NOMO-1 (cell line): ENCODE results near the gene RPL39L.
"Not testable (repeated sequence)": the region's sequence is repeated elsewhere in the genome, so short reads cannot be mapped to it uniquely, and the experiment has no call there.

Experiments used
- DNase-seq, 2 experiments: peaks; one replicate each; lab custom pipeline; 2025; ENCODE audit not compliant: unreplicated experiment in 2 of 2; lab: John Stamatoyannopoulos, UW

Gene RPL39L

DNA sequence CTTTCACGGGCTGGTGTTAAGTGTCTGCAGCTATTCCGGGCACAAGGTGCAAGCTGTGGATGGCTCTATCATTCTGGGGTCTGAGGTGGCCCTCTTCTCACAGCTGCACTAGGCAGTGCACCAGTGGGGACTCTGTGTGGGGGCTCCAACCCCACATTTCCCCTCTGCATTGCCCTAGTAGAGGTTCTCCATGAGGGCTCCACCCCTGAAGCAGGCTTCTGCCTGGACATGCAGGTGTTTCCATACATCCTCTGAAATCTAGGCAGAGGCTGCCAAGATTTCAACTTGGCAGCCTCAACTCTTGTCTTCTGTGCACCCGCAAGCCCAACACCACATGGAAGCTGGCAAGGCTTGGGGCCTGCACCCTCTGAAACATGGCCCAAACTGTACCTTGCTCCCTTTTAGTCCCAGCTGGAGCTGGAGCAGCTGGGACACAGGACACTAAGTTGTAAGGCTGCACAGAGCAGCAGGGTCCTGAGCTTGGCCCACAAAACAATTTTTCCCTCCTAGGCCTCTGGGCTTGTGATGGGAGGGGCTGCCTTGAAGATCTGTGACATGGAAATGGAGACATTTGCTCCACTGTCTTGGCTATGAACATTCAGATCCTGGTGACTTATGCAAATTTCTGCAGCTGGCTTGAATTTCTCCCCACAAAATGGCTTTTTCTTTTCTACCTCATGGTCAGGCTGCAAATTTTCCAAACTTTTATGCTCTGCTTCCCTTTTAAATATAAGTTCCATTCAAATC, 6.0 kb upstream of the RPL39L start:
- DNase-seq = no peak

DNA sequence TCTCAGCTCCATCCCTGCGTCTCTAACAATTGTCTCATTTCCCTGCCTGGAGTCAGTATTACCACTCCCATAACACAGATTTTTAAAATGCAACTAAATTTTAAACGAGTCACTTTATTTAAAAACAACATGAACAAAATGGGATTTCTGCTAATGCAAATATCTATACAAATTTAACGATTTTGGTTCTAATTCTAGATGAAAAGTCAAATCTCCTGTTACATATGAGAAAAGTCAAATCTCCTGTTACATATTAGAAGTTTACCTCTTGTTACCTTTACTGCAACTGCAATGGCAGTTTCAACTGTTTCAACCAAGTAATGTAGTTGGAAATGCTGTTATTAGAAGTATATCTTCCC, 578 bp upstream of the RPL39L start:
- DNase-seq = no peak

DNA sequence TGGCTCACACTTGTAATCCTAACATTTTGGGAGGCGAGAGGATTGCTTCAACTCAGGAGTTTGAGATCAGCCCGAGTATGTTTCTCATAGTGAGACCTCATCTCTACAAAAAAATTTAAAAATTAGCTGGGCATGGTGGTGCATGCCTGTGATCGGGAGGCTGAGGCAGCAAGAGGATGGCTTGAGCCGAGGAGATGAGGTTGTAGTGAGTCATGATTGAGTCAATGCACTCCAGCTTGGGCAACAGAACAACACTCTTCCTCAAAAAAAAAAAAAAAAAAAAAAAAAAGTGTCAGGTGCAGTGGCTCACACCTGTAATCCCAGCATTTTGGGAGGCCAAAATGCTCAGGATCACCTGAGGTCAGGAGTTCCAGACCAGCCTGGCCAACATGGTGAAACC, 2.4 kb downstream of the RPL39L start:
- peak in 1 of 2 experiments; percentile 17 for DNase-seq

DNA sequence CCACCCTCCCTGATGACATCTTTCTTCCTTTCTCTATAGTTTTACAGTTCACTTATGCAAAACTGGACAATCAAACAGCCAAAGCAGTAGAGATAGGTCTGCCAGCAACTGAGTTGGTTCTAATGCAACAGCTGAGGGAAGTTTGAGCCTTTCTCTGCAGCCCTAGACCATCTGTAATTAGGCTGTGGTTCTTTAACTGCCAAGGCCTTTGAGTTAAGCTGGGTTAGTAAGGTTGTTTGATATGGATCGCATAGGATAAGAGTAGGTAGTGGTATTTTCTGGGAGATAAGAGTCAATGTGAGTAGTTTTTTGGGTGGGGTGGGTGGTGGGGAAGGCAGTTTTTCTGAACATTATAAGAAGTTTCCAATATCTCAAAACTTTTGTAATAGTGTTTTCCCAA, 3.0 kb downstream of the RPL39L start:
- no peak for DNase-seq

DNA sequence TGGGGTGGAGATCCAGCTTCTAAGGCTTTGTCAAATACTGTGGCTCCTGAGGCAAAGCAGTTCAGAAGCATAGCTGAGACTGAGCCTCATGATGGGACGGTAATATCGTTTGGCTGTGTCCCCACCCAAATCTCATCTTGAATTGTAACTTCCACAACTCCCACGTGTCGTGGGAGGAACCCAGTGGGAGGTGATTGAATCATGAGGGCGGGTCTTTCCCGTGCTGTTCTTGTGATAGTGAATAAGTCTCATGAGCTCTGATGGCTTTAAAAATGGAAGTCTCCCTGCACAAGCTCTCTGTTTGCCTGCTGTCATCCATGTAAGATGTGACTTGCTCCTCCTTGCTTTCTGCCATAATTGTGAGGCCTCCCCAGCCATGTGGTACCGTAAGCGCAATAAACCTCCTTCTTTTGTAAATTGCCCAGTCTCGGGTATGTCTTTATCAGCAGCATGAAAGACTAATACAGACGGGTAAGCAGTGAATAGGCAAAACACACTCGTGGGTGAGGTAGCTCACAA, 4.1 kb downstream of the RPL39L start:
- not testable (repeated sequence) for DNase-seq

DNA sequence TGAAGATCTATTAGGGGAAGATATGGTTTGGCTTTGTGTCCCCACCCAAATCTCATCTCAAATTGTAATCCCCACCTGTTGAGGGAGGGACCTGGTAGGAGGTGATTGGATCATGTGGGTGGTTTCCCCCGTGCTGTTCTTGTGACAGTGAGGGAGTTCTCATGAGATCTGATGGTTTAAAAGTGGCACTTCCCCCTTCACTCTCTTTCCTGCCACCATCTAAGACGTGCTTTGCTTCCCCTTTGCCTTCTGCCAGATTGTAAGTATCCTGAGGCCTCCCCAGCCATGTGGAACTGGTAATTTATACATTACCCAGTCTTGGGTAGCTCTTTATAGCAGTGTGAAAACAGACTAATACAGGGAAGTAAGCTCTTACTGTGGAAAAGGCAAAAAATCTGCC, 6.1 kb downstream of the RPL39L start:
- not testable (repeated sequence) for DNase-seq

DNA sequence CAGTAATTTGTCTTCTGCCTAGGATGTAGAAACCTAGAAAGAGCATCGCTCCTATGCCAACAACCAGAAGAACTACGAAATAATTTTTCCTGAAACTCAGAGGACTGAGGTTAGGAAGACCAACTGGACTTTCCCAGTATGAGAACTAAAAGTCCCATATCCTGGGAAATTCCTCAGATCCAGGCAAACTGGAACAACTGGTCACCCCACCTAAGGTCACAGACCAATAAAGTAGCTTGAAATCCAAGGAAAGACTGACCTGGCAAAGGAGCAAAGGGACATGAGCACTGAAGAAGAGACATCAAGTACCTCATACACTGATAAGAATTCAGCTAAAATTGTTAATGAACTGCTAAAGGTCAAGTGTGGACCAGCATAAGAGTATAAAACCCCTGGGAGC, 6.6 kb downstream of the RPL39L start:
- DNase-seq = no peak

DNA sequence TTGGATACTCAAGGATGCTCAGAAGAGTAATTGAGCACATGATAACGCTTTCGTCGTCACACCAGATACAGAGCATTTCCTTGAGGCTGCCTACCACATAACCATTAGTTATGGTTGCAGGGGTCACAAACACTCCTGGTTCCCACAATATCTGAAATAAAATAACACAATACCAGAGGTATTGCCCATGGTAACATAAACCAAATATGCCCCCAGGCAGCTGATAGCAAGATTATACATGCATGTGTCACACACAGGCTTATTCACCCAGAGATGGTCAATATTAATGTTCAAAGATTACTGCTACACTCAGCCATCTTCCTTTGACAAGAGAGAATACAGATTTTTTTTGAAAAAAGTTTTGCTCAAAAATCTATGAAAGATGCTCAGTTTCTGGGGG, 7.3 kb downstream of the RPL39L start:
- no peak for DNase-seq

DNA sequence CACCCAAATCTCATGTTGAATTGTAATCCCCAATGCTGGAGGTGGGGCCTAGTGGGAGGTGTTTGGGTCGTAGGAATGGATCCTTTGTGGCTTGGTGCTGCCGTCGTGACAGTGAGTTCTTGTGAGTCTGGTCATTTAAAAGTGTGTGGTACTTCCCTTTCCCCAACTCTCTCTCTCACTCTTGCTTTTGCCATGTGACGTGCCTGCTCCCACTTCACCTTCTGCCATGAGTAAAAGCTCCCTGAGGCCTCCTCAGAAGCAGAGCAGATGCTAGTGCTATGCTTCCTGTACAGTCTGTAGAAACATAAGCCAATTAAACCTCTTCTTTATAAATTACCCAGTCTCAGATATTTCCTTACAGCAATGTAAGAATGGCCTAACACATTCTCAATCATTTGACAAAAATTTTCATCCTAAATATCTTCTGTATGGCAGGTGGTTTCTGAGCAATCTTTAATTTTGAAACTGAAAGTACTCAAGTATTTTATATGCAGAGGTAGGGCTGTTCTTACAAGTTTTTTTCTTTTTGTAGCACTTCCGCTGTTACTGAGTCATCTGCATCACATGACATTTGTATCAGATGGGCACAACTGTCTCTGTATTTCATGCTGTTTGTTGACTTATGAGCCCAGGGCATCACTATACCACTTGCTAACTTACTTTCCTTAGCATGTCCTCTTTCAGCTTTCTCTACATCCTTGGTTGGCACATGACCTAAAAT, 8.8 kb downstream of the RPL39L start:
- DNase-seq = no peak

DNA sequence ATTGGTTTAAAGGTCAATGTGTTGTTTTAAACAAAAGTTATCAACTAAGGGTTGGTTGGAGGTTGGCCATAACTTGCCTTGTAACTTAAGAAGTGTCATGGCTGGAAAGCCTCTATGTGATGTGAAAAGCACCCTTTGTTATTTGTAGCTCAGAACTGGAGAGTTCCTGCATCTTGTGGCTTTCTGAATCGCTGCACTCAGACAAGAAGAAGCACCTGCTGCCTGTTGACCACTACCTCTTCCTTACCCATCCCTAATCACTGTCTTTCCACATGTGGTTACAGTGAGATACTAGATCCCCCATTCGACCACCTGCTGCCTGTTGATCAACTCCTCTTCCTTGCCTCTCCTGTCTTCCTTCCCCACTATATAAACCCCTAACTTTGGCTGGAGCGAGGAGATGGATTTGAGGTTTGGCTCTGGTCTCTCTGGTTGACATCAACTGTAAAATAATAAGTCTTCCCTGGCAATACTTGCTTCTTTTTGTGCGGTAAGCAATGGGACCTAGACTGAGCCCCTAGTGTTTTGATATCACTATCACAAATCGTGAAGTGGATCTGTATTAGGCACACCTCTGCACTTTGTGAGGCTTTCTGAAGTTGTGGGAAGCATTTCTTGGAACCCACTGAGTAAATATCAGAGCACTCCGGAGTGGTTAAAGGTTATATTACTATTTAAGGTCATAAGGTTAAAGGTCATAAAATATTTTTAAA, 13.8 kb downstream of the RPL39L start:
- no peak for DNase-seq

DNA sequence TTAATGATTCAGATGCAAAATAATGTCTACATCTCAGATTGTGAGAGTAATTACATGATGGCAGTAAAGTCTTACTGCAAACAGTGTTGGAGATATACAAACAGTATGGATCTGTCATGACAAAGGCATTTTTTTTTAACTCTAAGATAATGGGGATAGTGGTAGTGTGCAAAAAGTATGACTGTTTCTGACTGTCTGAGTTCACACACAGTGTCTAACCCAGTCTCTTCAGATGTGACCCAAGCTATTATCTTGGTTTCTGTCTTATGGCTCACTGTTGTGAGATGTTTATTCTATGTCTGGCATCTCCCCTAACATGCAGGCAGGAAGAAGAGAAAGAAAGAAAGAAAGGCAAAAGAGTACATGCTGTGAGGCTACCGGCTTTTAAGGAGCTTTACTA, 17.0 kb downstream of the RPL39L start:
- DNase-seq = no peak

DNA sequence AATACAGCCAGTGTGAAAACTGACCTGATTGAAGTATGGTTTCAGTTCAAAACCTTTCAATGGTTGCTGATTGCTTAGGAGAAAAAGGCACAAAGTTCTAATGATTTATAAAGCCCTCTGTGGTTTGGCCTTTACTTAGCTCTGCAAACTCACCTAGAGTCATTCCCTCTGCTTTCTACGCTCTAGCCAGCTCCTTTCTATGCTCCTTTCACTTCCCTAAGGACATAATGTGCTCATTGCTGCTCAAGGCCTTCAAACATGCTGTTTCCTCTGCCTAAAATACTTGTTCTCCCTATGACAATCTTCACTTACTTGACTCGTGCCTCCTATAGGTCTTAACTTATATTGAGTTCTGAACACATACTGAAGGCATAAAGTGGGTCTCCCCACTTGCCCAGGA, 19.0 kb downstream of the RPL39L start:
- DNase-seq = no peak

DNA sequence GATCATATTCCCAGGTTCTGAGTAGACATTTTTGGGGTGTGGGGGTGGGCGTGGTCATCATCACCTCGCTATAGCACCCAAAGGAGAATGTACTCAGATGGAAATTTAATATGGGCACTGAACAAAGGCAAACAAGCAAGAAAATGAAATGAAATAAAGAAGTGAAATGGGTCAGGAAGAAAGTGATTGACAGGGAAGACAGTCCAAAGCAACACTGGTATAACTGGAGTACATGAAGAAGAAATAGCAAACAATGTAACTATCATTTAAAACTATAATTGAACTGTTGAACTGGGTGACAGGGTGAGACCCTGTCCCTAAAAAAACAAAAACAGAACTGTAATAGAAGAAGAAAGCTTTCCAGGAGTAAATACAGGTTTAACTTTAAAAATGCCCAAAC, 24.8 kb downstream of the RPL39L start:
- DNase-seq = no peak

DNA sequence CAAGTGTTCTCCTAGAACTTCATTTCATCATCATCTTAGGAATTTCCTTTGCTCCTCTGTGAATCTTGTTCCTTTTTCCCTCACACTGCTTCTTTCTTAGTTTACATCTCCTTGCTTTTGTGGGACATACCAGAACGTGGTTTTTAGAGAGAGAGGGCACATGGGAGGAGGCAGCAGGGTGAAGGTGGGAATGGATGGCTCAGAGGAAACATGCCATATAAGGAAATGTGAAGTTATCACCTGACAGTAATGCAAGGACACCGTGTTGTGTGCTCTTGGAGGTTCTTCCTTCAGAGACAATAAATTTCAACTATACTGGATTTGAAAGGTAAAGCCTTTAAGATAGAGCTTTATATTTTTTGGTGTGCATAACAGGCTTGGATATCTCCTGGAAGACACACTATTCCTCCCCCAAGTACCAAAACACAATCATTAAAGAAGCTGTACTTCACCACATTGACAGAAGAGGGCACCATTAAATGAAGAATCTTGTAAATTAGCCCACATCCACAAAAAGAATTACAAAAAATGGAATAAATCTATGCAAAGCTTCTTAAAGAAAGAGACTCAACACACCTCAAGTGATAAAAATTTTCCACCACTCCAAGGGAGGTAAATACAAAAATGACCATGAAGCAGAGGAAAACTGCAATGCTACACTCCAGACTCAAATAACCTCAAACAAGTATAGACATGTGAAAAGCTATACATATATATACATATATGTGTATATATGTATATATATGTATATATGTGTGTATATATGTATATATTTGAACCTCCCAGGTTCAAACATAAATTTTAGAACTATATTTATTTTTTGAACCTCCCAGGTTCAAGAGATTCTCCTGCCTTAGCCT, 26.1 kb downstream of the RPL39L start:
- DNase-seq = no peak

DNA sequence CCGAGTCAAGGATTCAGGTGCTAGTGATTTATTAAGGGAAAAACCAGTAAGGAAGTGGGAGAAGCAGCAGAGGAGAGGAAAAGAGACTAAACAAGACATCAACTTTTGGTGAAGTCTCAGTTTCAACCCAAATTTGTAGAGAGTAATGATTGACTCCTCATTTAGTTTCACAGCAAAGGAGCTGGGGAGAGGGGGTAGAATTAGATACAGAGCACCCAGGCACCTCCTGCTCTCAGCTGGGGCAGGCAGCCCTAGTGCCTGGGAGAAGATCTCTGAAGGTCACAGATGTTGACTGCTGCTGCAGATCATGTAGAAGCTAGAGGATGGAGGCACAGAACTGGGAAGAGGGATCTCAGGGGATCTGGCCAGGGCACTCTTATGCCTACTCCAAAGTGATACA, 29.1 kb downstream of the RPL39L start:
- DNase-seq = no peak

DNA sequence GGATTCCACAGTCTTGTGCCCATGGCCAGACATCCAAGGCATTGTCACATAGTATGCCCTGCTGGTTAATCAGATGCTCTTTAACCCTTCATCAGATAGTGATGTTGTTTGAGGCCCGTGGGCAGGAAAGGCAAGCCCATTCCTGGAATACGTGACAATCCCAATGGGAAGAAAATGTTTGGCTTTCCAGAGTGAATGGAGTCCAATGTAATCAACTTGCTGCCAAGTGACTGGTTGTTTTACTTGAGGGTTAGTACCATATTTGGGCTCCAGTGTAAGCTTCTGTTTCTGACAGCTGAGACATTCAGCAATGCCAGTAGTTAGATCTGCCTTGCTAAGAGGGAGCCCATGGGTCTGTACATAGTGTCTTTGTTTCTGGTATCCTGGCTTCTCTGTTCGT, 31.3 kb downstream of the RPL39L start:
- DNase-seq = no peak

DNA sequence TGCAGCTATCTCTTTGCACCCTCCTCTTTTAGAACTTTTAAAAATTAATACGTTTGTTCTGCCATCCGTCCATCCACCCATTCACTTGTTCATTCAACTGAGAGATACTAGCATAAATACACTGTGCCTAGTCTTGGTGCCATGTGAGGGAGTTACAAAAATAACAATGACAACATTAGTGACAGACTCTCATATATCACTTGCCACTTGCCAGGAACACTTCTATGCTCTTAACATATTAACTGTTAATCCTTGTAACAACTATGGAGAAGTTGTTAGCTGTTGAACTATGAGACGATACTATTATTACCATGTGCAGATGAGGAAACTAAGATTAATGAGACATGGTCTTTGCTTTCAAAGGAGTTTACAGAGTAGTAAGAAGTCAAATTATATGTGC, 33.6 kb downstream of the RPL39L start:
- no peak for DNase-seq

DNA sequence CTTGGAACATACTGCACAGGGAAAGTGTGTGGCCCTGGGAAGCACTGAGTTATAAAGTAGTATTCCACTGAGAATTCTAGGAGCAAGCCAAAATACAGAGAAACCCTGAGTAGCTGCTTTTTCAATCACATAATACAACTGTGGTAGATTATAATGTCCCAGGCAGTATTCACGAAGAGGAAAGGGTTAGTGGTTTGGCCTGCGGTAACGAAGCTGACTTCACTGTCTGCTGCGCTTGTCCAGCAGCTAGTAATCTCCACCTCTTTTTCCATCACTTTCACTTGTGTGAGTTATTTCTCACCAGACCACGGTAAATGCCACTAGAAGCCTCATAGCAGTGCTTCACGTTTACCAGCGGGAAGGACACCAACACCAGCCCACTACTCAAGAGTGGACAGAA, 34.4 kb downstream of the RPL39L start:
- DNase-seq = no peak

DNA sequence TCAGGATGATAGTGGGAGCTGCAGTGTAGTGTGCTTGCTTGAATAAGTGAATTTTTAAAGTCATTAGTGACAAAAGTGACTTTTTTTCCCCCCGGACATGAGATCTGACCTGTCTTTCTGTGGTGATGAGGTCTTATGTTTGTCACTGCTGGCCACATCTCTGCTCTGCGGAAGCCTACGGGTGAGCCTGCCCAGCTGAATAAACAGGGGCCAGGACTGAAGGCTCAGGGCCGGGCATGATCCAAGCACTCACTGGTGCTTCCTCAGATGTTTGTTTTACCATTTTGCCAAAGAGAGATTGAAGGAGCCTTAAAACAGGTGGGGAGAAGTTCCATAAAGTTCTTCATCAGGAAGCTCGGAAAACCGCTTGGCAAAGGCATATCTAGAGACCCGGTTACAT, 35.0 kb downstream of the RPL39L start:
- DNase-seq = no peak

DNA sequence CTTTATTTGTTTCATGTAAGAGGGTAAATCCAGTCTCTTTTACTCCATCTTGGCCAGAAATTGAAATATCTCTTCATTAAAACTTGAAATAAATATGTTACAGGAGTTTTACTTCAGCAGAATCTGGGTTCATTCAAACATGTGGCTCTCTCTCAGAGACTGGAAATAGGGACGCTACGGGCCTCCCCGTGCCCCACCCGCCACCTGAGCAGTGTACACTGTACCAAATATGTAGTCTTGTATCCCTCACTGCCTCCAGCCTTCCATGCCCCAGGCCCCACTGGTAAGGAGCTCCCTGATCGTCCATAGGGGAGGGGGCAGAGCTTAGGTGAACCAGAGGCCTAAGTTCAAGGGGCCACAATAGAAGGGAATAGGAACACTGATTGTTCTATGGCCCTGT, 36.0 kb downstream of the RPL39L start:
- no peak for DNase-seq
